Hematopoietic multipotent progenitor cell treated with erythropoietin and hydrocortisone succinate and interleukin-3 and kit ligand, for 6 days (in vitro differentiated cells): Measurements from ENCODE around the gene FADS6.
"Not testable (repeated sequence)": the region's sequence is repeated elsewhere in the genome, so short reads cannot be mapped to it uniquely, and the experiment has no call there.

Source experiments
- DNase-seq: peaks from one replicate; pipeline ENCODE4 v3.0.0-alpha.2; 2015

Gene FADS6

DNA sequence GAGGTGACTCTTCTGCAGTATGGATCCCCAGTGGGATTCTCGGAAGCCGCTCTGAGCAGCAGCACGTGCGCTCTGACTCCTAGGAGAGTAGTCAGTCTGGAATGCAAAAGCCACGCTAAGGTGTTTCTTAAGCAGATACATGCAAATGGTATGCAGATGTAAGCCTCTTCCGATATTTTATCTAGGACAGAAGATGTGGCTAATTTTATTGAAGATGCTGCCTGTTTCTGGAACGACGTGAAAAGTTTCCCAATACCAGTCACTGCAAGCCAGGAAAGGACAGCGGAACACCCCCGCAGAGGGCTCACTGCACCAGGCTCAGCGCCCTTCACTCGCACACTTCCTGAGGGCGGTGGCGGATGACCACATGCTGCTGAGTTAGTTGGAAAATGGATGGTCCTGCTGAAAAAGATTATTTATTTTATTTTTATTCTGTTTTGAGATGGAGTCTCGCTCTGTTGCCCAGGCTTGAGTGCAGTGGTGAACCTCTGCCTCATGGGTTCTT, 10.1 kb downstream of the FADS6 start:
- DNase-seq: no peak

GRCh38 chr17:74882517-74883240, 10.8 kb downstream of the FADS6 start:
- DNase-seq: no peak

- no peak for DNase-seq
Measured at GRCh38 chr17:74881073-74881472, 12.4 kb downstream of the FADS6 start.

GRCh38 chr17:74879308-74879707, 14.1 kb downstream of the FADS6 start:
- DNase-seq: no peak

DNA sequence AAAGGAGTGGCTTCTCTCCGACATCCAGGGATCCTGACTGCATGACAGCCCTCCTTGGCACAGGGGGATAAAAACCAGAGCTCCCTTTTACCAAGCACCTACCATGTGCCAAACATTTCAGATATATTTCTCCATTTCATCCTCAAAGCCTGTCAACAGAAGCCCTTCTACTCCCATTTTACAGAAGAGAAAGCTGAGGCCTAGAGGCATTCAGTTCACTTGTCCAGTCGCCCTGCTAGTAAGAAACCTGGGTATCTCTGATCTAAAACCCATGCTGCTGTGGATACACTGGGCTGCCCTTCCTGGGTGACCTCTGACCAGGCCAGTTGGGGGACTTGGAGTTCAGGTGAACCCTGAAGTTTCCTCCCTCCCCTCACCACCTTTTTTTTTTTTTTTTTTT, 14.8 kb downstream of the FADS6 start:
- no peak for DNase-seq

GRCh38 chr17:74877592-74878548, 15.6 kb downstream of the FADS6 start:
- no peak for DNase-seq

GRCh38 chr17:74875977-74876593, 17.3 kb downstream of the FADS6 start:
- no peak for DNase-seq

DNA sequence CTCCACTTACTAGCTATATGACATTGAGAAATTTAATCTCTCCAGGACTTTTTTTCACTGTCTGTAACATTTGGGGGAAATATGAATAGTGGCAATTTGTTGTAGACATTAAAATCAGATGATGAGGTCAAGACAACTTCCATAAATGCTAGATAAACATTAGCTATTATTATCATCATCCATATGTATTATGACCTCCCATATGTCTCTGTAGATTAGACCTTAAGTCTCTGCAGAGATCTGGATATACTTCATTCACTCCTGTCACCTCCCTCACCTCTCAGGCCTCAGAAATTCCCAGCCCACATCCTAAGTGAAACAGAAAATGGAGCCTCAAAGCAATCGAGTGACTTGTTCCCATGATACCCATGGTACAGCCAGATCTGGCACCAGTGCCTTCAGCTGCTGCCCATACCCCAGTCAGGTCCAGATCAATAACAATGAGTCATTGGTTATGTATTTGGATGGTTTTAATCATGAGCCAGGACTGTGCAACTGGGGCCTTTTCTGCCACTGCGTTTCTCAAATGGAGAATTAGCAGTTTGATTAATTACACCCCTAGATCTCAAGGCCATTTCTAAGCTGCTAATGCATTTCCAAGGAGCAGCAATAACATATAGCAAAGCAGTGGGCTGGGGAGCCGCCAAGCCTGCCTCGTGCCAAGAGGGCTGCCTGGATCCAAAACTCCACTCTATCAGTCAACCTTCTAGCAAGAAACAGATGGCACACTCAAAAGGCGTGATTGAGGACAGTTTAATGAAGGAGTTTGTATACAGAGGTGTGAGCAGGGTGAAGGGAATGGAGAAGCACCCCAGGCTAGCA, 18.1 kb downstream of the FADS6 start:
- no peak for DNase-seq

- DNase-seq: no peak
Measured at GRCh38 chr17:74874615-74875037, 18.8 kb downstream of the FADS6 start.

DNA sequence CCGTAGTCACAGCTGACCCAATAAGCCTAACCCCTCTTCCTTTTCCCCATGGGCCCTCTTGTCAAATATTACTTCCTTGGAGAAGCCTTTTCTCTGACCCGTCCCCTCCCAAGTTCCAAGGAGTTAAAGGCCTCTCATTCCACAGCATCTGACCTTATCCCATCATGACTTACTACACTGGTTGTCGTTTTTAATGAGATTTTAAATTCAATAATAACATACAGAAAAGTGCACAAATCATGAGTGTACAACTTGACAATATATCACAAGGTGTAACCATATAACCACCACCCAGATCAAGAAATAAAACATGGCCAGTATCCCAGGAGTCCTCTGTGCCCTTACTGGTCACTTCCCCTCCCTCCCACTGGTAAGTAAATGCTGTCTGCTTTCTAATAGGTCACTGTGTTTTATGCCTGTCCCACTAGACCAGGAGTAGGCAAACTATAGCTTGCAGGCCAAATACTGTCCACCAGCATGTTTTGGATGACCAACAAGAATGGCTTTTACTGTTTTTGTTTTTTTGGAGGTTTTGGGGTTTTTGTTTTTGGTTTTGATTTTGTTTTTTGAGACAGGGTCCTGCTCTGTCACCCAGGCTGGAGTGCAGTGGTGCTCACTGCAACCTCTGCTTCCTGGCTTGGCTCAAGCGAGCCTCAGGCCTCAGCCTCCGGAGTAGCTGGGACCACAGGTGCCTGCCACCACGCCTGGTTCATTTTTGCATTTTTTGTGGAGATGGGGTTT, 19.4 kb downstream of the FADS6 start:
- peak; percentile 58 for DNase-seq

- DNase-seq: peak; percentile 100
Measured at GRCh38 chr17:74873037-74873873, 20.2 kb downstream of the FADS6 start.

- peak; percentile 36 for DNase-seq
Measured at GRCh38 chr17:74872313-74873036, 21.0 kb downstream of the FADS6 start, which contains the start of gene FDXR. Gene FDXR, minus strand, starts transcription at chr17:74872994. Its CDS starts 50 bp downstream, at chr17:74872944.

DNA sequence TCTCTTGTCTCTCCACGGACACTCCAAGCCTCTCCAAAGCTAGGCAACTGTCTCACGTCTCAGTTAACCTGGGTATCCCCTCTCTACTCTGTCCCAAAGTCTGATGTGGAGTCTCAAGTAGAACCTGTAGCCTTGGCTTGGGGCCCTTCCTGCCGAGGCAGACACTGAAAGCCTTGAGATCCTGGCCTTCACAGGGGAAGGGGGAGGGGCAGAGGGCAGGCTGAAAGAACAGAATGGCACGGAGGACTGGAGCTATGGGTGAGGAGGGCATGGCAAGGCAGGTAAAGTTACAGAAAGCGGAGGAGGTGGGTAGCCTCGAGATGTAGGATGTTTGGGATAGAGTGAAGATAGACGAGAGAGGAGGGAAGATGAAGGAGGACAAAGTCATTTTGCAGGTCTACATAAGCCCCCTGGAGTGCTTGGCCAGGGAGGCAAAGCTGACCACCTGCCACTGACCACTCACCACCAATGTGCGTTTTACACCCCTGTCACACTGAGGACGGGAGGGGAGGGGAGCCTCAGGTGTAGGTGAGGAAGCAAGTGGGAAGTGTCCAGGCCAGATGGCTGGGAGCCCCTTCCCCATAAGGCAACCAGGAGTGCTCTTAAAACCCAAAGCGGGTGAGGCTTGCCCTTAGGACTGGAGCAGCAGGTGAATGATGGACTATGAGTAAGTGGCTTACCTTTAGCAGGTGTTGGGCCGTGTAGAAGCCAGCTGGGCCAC, 21.9 kb downstream of the FADS6 start:
- DNase-seq: no peak

GRCh38 chr17:74870512-74870911, 22.9 kb downstream of the FADS6 start:
- no peak for DNase-seq

- DNase-seq: not testable (repeated sequence)
Measured at GRCh38 chr17:74870028-74870427, 23.4 kb downstream of the FADS6 start.

- DNase-seq: no peak
Measured at GRCh38 chr17:74868908-74869255, 24.6 kb downstream of the FADS6 start.

DNA sequence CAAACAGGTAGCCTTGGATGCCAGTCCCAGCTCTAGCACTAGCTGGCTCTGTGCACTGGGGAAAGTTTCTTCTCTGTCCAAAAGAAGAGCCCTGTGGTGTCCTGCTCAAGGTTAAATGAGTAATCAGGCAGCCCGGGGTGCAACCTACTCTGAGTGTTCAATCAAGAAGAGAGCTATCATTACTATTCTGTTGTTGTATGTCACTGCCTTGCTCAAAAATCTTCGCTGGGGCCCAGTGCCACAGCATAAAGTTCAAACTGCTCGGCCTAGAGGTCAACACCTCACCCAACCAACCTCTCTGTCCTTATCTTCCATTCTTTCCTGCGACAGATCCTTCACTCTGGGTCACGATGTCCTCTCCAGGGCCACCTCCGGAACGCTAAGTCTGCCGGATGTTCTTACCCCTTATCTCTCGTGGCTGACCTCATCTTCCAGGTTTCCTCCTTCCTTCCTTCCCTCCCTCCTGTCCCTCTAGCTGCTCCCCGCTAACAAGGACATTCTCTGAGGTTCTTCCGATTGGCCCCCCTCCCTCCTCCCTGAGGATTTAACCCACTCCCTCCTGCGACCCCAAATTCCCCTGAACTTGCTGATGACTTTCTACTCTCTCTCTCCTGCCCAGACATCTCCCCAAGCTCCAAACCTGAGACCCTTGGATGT, 25.1 kb downstream of the FADS6 start:
- DNase-seq: peak; percentile 20

DNA sequence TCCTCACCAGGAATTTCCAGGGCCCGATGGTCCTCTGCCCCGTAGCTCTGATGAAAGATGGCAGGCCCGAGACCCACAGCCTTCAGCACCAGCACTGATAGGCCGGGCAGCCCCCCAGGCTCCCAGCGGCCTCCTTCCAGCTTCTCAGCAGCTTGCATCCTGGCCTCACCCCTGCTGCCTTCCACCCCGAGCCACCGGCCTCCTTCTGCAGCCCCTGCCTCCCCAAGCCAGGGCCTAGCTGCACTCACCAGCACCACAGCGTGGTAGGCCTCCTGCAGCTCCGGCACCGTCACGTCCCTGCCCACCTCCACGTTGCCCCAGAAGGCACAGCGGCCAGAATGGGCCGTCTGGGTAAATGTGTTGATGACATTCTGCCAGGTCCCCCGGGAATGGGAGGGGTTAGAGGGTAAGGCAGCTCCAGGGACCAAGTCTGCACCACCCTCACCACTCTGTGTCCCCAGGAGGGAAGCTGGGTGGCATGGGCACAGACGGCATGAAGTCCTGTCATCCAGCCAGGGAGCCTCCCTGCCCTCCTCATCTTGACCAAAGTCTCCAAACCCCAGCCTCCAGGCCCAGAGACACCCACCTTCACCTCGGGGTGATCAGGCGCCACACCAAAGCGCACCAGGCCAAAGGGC, 27.1 kb downstream of the FADS6 start:
- no peak for DNase-seq
